ENCODE measurements around the gene LUZP1.

GRCh38 chr1:23108918-23109533 is 59.6 kb downstream of the LUZP1 start:
- TF ChIP-seq EZH2phosphoT487 (IDR thresholded peaks at IDR 0.05; ENCODE audit: low read depth, severe bottlenecking, unreplicated experiment) (no peak), CTCF (IDR thresholded peaks at IDR 0.05; ENCODE audit: poor library complexity) (no peak), EZH2 (IDR thresholded peaks at IDR 0.05; ENCODE audit: borderline replicate concordance) (no peak)
